GM13977 (cell line): ENCODE data around the gene NRAP.

Experiments
- DNase-seq: peaks from one replicate; pipeline ENCODE4 v3.0.0; 2012; ENCODE audit warnings: low spot score
- CTCF ChIP-seq: IDR thresholded peaks from 2 replicates; pipeline ENCODE4 v1.5.1; 2012; ENCODE audit warnings: mild to moderate bottlenecking, control low read depth; ENCODE audit not compliant: insufficient read depth; ENCODE audit errors: extremely low read depth, missing control alignments
- in situ Hi-C: fragments of 300-500 bp; cut with MboI; formaldehyde crosslinking; loops from one replicate; pipeline ENCODE4 v1.12.0; 2022; ENCODE audit warnings: low sequenced_read_pairs, low pct_unique_long_range_greater_than_20kb, mixed read lengths, inconsistent platforms; ENCODE audit not compliant: unreplicated experiment

Gene NRAP

DNA sequence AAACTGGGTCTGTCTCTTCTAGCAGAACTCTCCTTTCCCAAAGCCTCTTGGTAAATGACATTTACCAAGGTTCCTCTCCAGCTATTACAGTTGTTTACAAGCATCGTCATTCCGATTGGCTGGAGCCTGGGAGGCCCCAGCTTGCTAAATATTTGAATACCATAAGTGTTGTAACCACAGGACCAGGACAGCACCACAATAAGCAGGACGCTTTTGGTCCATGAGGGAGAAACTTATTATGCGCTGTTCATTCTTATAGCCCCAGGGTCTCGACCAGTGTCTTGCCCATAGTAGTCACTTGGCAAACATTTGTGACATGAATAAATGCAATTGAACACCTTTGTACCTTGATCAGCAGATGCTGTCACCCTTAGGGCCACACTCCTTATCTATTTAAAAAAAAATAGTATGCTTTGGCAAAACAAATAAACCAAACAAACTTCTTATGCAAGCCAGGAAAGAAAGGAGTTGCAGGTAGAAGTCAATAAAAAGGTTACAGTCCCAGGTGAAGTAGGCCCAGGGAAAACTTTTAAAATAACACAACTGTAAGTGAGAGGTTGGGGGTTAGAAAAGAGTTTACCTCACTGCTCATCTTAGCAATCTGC lies 32.8 kb downstream of the NRAP start:
- no peak for DNase-seq
- in situ Hi-C loops, result no loop called here
- no peak for TF ChIP-seq CTCF

- TF ChIP-seq CTCF, result no peak
- no peak for DNase-seq
- in situ Hi-C loops, result no loop called here
Measured at GRCh38 chr10:113628607-113629153, 35.2 kb downstream of the NRAP start.

DNA sequence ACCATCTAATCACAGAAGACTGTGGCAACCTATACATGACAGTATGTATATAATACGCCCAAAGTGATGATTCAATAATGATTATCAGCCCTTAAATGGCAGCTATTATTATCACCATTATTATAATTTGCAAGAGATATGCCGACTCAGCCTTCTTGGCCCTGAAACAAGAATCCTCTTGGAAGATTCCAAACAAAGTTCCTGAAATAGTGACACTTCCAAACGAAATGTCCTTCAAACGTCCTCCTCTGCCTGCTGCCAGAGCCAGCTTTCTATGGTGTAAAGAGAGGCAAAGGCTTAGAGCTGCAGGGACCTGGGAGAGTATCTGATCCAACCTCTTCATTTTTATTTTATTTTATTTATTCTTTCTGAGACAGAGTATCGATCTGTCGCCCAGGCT lies 36.0 kb downstream of the NRAP start:
- TF ChIP-seq CTCF, result no peak
- in situ Hi-C loops, result no loop called here
- DNase-seq, result no peak

GRCh38 chr10:113626809-113627355 lies 37.0 kb downstream of the NRAP start:
- DNase-seq, result no peak
- TF ChIP-seq CTCF, result no peak
- in situ Hi-C loops, result no loop called here

DNA sequence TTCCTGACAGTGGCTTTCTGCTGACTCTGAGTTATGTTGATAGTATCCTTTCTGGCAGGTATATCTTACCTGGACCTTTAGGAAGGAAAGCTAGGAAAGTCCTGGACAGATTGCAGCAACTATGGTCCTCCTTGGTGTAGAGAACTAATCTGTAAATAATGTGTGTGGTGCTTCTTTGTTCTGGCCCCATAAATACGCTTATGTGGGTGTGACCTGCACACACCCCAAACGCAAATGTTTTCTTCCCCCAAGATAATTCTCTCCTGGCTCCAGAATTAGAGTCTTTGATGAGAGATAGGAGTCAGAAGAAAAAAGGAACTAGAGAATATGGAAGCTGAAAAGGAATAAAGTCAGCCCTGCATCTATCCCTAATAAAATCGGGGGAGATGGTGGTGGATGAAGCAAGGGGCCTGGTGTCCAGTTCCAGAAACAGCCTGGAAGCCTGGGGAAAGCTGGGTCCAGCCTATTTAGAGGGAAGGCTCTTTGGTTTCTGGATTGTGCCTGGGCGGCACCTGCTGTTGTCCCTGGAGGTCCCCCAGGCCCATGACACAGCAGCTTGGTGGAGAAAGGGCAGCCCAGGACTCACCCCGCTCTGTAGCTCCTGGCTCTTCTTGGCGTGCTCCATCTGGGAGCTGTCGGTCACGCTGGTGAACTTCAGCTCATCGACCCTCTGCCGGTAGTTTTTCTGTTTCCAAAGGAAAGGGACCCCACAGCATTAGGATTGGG lies 38.2 kb downstream of the NRAP start:
- no peak for TF ChIP-seq CTCF
- in situ Hi-C loops, result no loop called here
- DNase-seq, result no peak

DNA sequence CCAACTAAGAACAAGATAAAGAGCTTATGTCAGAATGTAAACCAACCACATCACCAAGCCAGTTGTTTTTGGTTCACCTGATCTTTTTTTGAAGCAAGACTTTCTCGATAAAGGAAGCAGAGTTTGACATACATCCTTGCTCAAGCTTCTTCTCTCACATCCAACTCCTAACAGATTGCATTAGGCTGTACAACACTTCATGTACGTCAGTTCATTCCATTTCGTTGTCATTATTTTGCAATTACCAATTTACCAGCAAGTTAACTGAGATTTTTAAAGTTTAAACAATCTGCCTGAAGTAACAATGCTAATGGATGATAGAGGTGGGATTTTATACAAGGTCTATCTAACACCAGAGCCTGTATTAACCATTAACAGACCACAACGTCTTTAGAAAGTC lies 41.0 kb downstream of the NRAP start:
- no peak for DNase-seq

More for the DNA sequence above, 41.0 kb downstream of the NRAP start:
- in situ Hi-C loops, result no loop called here
- TF ChIP-seq CTCF, result no peak
